AG04450 (cell line): Measurements from ENCODE around the gene C5orf15. TPM values are rescaled to one million over a fixed set of nuclear protein-coding genes. Genes with fewer than 3 reads are reported as not detected.

ENCODE experiments used
- CTCF ChIA-PET: fragments of 300-600, 350-600 bp; formaldehyde crosslinking; extraction: SDS; loops from one replicate; lab custom pipeline; 2022; ENCODE audit warnings: antibody characterized with exemption, inconsistent platforms; lab: Charles Lee
- POLR2A ChIA-PET: fragments of 350-600 bp; formaldehyde crosslinking; extraction: SDS; loops from one replicate; lab custom pipeline; 2021; ENCODE audit warnings: antibody characterized with exemption, inconsistent platforms; lab: Yijun Ruan, JAX
- DNase-seq: peaks from one replicate; pipeline ENCODE4 v3.0.0-alpha.2; 2011; ENCODE audit warnings: low read depth, low spot score
- H3K27ac ChIP-seq: one replicate; pipeline ENCODE4 v1.5.1; 2012; ENCODE audit warnings: low read depth, low read length, control low read depth
- H3K27me3 ChIP-seq: one replicate; pipeline ENCODE4 v1.6.0; 2012; ENCODE audit warnings: low read length; ENCODE audit not compliant: control insufficient read depth, insufficient read depth
- H3K4me3 ChIP-seq: 2 replicates; pipeline ENCODE4 v1.5.1; 2011; ENCODE audit warnings: mild to moderate bottlenecking, low read depth, low read length, control low read depth
- H3K9me3 ChIP-seq: 2 replicates; pipeline ENCODE4 v1.5.1; 2012; ENCODE audit warnings: low read length; ENCODE audit not compliant: control insufficient read depth, insufficient read depth
- polyA plus RNA-seq: library from polyadenylated mRNA; depleted of rRNA; stranded (reverse); fragments of >200 nt; gene quantifications from 2 replicates; pipeline ENCODE4 v1.2.3, GENCODE V29; 2011
- TF ChIP-seq, protein P1 (sequence below): IDR thresholded peaks from 2 replicates; pipeline ENCODE4 v1.5.1; 2011; ENCODE audit warnings: low read depth, low read length, control low read depth, inconsistent platforms

Gene C5orf15
- polyA plus RNA-seq, 1 experiment = 92.9 TPM

DNA sequence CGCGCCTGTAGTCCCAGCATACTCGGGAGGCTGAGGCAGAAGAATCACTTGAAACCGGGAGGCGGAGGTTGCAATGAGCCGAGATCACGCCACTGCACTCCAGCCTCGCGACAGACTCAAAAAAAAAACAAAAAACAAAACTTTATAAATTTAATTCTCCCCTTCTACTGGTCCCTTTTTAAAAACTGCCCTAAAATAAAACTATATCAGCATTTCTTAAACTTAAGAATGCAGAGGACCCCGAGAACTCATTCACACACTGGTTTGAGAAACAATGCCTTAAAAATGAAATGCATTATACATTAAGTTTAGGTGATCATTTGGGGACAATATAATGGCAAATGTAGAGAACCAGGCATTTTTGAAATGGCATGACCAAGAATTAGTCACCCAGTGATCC lies 2.3 kb downstream of the C5orf15 start:
- DNase-seq = no peak
- CTCF ChIA-PET = interaction anchor here (1.4 kb wide), 1 partner anchor 14 kb away, joined by 7 read pairs; no protein-coding TSS in a partner anchor
- TF ChIP-seq, protein P1, sequence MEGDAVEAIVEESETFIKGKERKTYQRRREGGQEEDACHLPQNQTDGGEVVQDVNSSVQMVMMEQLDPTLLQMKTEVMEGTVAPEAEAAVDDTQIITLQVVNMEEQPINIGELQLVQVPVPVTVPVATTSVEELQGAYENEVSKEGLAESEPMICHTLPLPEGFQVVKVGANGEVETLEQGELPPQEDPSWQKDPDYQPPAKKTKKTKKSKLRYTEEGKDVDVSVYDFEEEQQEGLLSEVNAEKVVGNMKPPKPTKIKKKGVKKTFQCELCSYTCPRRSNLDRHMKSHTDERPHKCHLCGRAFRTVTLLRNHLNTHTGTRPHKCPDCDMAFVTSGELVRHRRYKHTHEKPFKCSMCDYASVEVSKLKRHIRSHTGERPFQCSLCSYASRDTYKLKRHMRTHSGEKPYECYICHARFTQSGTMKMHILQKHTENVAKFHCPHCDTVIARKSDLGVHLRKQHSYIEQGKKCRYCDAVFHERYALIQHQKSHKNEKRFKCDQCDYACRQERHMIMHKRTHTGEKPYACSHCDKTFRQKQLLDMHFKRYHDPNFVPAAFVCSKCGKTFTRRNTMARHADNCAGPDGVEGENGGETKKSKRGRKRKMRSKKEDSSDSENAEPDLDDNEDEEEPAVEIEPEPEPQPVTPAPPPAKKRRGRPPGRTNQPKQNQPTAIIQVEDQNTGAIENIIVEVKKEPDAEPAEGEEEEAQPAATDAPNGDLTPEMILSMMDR = no peak
- POLR2A ChIA-PET = no interaction called here
- peaks cover 4% of the 10 kb centered on the region for H3K9me3 ChIP-seq
- H3K27ac ChIP-seq = no peak overlapping the region
- no peaks in the 10 kb centered on the region for H3K27me3 ChIP-seq
- no peak overlapping the region for H3K4me3 ChIP-seq

DNA sequence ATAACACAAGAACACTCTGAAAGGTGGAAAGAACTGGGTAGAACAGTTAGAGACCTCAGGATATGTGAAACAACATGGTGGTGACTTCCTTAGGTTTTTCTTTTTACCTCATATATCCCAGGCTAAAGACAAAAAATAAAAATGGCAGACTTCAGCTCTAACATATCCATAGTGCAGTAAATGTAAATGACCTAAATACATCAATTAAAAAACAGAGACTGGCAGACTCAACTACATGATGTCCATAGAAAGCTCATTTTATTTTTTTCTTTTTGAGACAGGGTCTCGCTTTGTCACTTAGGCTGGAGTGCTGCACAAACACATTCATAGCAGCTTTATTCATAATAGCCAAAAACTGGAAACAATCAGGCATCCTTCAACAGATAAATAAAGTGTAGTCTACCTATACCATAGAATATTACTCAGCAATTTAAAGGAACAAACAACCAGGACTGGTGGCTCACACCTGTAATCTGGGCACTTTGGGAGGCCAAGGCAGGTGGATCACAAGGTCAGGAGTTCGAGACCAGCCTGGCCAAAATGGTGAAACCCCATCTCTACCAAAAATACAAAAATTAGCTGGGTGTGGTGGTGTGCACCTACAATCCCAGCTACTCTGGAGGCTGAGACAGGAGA lies 4.8 kb downstream of the C5orf15 start:
- Histone ChIP-seq H3K9me3 (peaks cover 4% of the 10 kb centered on the region), H3K27me3 (no peaks in the 10 kb centered on the region), H3K4me3 (no peak overlapping the region), H3K27ac (no peak overlapping the region)
- DNase-seq = no peak
- CTCF ChIA-PET = interaction anchor here (0.8 to 1.6 kb wide), 4 partner anchors 16 to 76 kb away, joined by 3 to 4 read pairs (median 3); no protein-coding TSS in a partner anchor
- TF ChIP-seq, protein P1 = no peak
- POLR2A ChIA-PET = interaction anchor here (1.0 kb wide), 1 partner anchor 10 kb away, joined by 3 read pairs; no protein-coding TSS in a partner anchor

DNA sequence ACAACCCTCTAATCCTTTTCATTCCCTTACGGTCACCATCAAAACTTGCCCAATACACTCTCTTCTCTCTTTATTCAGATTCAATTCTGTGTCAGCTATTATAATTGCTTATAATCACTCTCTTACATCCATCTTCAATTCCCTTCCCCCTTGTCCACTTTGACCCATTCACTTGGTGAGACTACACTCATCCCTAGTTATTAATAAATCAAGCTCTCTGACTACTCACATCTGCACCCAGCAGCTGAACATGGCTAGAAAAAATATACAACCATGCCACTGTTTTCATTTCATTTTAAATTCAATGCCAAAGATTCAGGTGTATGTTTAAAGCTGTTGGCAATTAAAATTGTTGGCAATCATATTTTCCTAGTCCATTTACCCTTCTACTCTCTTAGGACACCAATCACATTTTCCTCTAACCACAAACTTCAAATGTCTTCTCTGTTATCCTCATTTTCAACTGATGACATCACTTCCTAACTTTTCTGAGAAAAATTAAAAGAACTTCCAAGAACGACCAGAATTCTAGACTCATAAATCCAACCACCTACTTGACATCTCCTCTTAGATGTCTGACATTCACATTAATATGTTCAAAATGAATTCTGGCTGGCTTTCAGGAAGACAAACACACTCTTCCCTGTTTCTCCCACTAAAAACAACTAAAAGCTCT lies 5.5 kb downstream of the C5orf15 start:
- H3K9me3 ChIP-seq = peaks cover 4% of the 10 kb centered on the region; the same call in 1 of the 2 replicates
- no peak for DNase-seq
- H3K27me3 ChIP-seq = no peaks in the 10 kb centered on the region
- ChIA-PET POLR2A (no interaction called here), CTCF (interaction anchor here (0.8 to 1.6 kb wide), 4 partner anchors 16 to 77 kb away, joined by 3 to 4 read pairs (median 3); no protein-coding TSS in a partner anchor)
- TF ChIP-seq, protein P1 = no peak
- no peak overlapping the region for H3K4me3 ChIP-seq
- H3K27ac ChIP-seq = no peak overlapping the region

DNA sequence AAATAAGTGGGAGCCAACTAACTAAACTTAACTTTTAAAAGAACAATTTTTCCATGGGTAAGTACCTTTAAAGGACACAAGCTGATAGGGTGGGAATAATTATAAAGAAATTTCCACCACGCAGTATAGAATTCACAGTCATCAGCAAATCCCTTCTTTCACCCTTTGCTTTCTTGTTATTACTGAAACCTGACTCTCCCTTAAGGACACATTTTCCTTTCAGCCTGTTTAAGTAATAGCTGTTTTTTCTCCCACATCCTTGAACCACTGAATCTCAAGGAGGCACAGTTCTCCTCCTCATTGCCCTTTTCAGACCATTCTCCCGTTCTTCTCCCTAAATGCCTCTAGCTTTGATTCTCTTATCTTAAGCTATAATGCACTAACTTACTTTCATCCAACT lies 6.3 kb downstream of the C5orf15 start:
- POLR2A ChIA-PET = no interaction called here
- TF ChIP-seq, protein P1 = no peak
- no peak overlapping the region for H3K4me3 ChIP-seq
- no peaks in the 10 kb centered on the region for H3K27me3 ChIP-seq
- CTCF ChIA-PET = interaction anchor here (0.6 to 1.6 kb wide), 3 partner anchors 8 to 77 kb away, joined by 3 to 8 read pairs (median 4); no protein-coding TSS in a partner anchor
- peaks cover 4% of the 10 kb centered on the region; the same call in 1 of the 2 replicates for H3K9me3 ChIP-seq
- no peak overlapping the region for H3K27ac ChIP-seq
- no peak for DNase-seq

DNA sequence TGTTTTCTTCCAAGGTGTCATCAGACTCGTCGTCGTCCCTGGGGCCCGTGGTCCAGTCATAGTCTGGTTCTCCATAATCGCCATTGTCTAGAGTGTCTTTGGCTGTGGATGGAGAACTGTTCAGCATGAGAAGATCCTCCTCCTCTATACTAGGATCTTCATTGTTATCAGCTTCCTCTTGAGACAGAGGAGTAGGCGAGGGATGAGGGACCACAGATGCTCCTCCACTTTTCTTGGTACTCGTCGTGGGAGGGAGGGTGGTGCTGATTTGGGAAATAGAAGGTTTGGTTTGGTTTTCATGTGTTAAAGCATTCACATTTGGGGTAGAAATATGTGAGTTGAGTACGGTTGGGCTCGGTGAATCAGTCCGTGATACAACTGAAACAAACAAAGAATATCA lies 8.8 kb downstream of the C5orf15 start:
- no peak overlapping the region for H3K4me3 ChIP-seq
- DNase-seq = no peak
- TF ChIP-seq, protein P1 = no peak
- H3K9me3 ChIP-seq = peaks cover 4% of the 10 kb centered on the region; the same call in 1 of the 2 replicates
- no peak overlapping the region for H3K27ac ChIP-seq
- POLR2A ChIA-PET = no interaction called here
- CTCF ChIA-PET = no interaction called here
- H3K27me3 ChIP-seq = no peaks in the 10 kb centered on the region
